ENCODE results near the gene NRXN3.

NRXN3 gene

GRCh38 chr14:79369359-79370332 is 1199.5 kb downstream of the NRXN3 start:
- Histone ChIP-seq H3K4me3 (ENCODE audit: control insufficient read depth in 1 of 7, extremely low read depth in 1 of 7, insufficient read depth in 4 of 7, low read depth in 2 of 7, low read length in 6 of 7) (no peak overlapping the region), H3K9me3 (ENCODE audit: control extremely low read depth in 1 of 5, control insufficient read depth in 4 of 5, insufficient read depth in 2 of 5, low read depth in 1 of 5, low read length in 4 of 5) (no peaks in the 10 kb centered on the region), H3K27me3 (replicated peaks in 2 of 5; ENCODE audit: control insufficient read depth in 4 of 5, insufficient read depth in 5 of 5, low read length in 4 of 5) (no peaks in the 10 kb centered on the region), H3K27ac (ENCODE audit: insufficient read depth in 1 of 2, low read depth in 1 of 2, low read length in 2 of 2, poor library complexity in 1 of 2, severe bottlenecking in 2 of 2) (no peak overlapping the region), H3K4me1 (ENCODE audit: control extremely low read depth in 1 of 4, control insufficient read depth in 4 of 4, insufficient read depth in 4 of 4, low read length in 3 of 4) (no peaks in the 10 kb centered on the region), H3K36me3 (ENCODE audit: control insufficient read depth in 4 of 4, insufficient read depth in 4 of 4, low read length in 3 of 4) (no peaks in the 10 kb centered on the region)
- WGBS (ENCODE audit: insufficient coverage), result 80% methylated on average over 4 of the region's 10 CpGs
- no peak for DNase-seq
- CTCF ChIA-PET, result no interaction called here
- POLR2A ChIA-PET, result no interaction called here

- WGBS (ENCODE audit: insufficient coverage), result 100% methylated on average over 1 of the region's 1 CpG
- H3K36me3 ChIP-seq (ENCODE audit: control insufficient read depth in 4 of 4, insufficient read depth in 4 of 4, low read length in 3 of 4), result no peaks in the 10 kb centered on the region
- no peaks in the 10 kb centered on the region for H3K9me3 ChIP-seq (ENCODE audit: control extremely low read depth in 1 of 5, control insufficient read depth in 4 of 5, insufficient read depth in 2 of 5, low read depth in 1 of 5, low read length in 4 of 5)
- DNase-seq, result no peak
- no peak overlapping the region for H3K4me3 ChIP-seq (ENCODE audit: control insufficient read depth in 1 of 7, extremely low read depth in 1 of 7, insufficient read depth in 4 of 7, low read depth in 2 of 7, low read length in 6 of 7)
- POLR2A ChIA-PET, result no interaction called here
- H3K27ac ChIP-seq (ENCODE audit: insufficient read depth in 1 of 2, low read depth in 1 of 2, low read length in 2 of 2, poor library complexity in 1 of 2, severe bottlenecking in 2 of 2), result no peak overlapping the region
- CTCF ChIA-PET, result no interaction called here
- H3K4me1 ChIP-seq (ENCODE audit: control extremely low read depth in 1 of 4, control insufficient read depth in 4 of 4, insufficient read depth in 4 of 4, low read length in 3 of 4), result no peaks in the 10 kb centered on the region
- H3K27me3 ChIP-seq (replicated peaks in 2 of 5; ENCODE audit: control insufficient read depth in 4 of 5, insufficient read depth in 5 of 5, low read length in 4 of 5), result no peaks in the 10 kb centered on the region
These were observed 1200.8 kb downstream of the NRXN3 start for GRCh38 chr14:79370969-79371368.

GRCh38 chr14:79373451-79373850 is 1203.3 kb downstream of the NRXN3 start:
- CTCF ChIA-PET, result no interaction called here
- H3K9me3 ChIP-seq (ENCODE audit: control extremely low read depth in 1 of 5, control insufficient read depth in 4 of 5, insufficient read depth in 2 of 5, low read depth in 1 of 5, low read length in 4 of 5), result no peaks in the 10 kb centered on the region
- POLR2A ChIA-PET, result no interaction called here
- no peaks in the 10 kb centered on the region for H3K4me1 ChIP-seq (ENCODE audit: control extremely low read depth in 1 of 4, control insufficient read depth in 4 of 4, insufficient read depth in 4 of 4, low read length in 3 of 4)
- no peak overlapping the region for H3K27ac ChIP-seq (ENCODE audit: insufficient read depth in 1 of 2, low read depth in 1 of 2, low read length in 2 of 2, poor library complexity in 1 of 2, severe bottlenecking in 2 of 2)
- no peaks in the 10 kb centered on the region for H3K27me3 ChIP-seq (replicated peaks in 2 of 5; ENCODE audit: control insufficient read depth in 4 of 5, insufficient read depth in 5 of 5, low read length in 4 of 5)
- H3K36me3 ChIP-seq (ENCODE audit: control insufficient read depth in 4 of 4, insufficient read depth in 4 of 4, low read length in 3 of 4), result no peaks in the 10 kb centered on the region
- DNase-seq, result no peak
- no peak overlapping the region for H3K4me3 ChIP-seq (ENCODE audit: control insufficient read depth in 1 of 7, extremely low read depth in 1 of 7, insufficient read depth in 4 of 7, low read depth in 2 of 7, low read length in 6 of 7)
- WGBS (ENCODE audit: insufficient coverage), result no CpG with 5 or more reads among the region's 6 CpGs

- WGBS (ENCODE audit: insufficient coverage), result 100% methylated on average over 1 of the region's 7 CpGs
- no peaks in the 10 kb centered on the region for H3K9me3 ChIP-seq (ENCODE audit: control extremely low read depth in 1 of 5, control insufficient read depth in 4 of 5, insufficient read depth in 2 of 5, low read depth in 1 of 5, low read length in 4 of 5)
- DNase-seq, result no peak
- no peaks in the 10 kb centered on the region for H3K4me1 ChIP-seq (ENCODE audit: control extremely low read depth in 1 of 4, control insufficient read depth in 4 of 4, insufficient read depth in 4 of 4, low read length in 3 of 4)
- H3K4me3 ChIP-seq (ENCODE audit: control insufficient read depth in 1 of 7, extremely low read depth in 1 of 7, insufficient read depth in 4 of 7, low read depth in 2 of 7, low read length in 6 of 7), result no peak overlapping the region
- no peaks in the 10 kb centered on the region for H3K27me3 ChIP-seq (replicated peaks in 2 of 5; ENCODE audit: control insufficient read depth in 4 of 5, insufficient read depth in 5 of 5, low read length in 4 of 5)
- POLR2A ChIA-PET, result no interaction called here
- CTCF ChIA-PET, result no interaction called here
- no peaks in the 10 kb centered on the region for H3K36me3 ChIP-seq (ENCODE audit: control insufficient read depth in 4 of 4, insufficient read depth in 4 of 4, low read length in 3 of 4)
- H3K27ac ChIP-seq (ENCODE audit: insufficient read depth in 1 of 2, low read depth in 1 of 2, low read length in 2 of 2, poor library complexity in 1 of 2, severe bottlenecking in 2 of 2), result no peak overlapping the region
These were observed 1205.2 kb downstream of the NRXN3 start for GRCh38 chr14:79375356-79375755.

GRCh38 chr14:79376557-79376956 is 1206.4 kb downstream of the NRXN3 start:
- ChIA-PET POLR2A (no interaction called here), CTCF (interaction anchor here (1.2 kb wide), 1 partner anchor 18 kb away, joined by 3 read pairs; no protein-coding TSS in a partner anchor)
- Histone ChIP-seq H3K4me3 (ENCODE audit: control insufficient read depth in 1 of 7, extremely low read depth in 1 of 7, insufficient read depth in 4 of 7, low read depth in 2 of 7, low read length in 6 of 7) (no peak overlapping the region), H3K36me3 (ENCODE audit: control insufficient read depth in 4 of 4, insufficient read depth in 4 of 4, low read length in 3 of 4) (no peaks in the 10 kb centered on the region), H3K4me1 (ENCODE audit: control extremely low read depth in 1 of 4, control insufficient read depth in 4 of 4, insufficient read depth in 4 of 4, low read length in 3 of 4) (no peaks in the 10 kb centered on the region), H3K27ac (ENCODE audit: insufficient read depth in 1 of 2, low read depth in 1 of 2, low read length in 2 of 2, poor library complexity in 1 of 2, severe bottlenecking in 2 of 2) (no peak overlapping the region), H3K27me3 (replicated peaks in 2 of 5; ENCODE audit: control insufficient read depth in 4 of 5, insufficient read depth in 5 of 5, low read length in 4 of 5) (no peaks in the 10 kb centered on the region), H3K9me3 (ENCODE audit: control extremely low read depth in 1 of 5, control insufficient read depth in 4 of 5, insufficient read depth in 2 of 5, low read depth in 1 of 5, low read length in 4 of 5) (no peaks in the 10 kb centered on the region)
- DNase-seq, result no peak
- WGBS (ENCODE audit: insufficient coverage), result no CpG with 5 or more reads among the region's 1 CpG

GRCh38 chr14:79378020-79378419 is 1207.8 kb downstream of the NRXN3 start:
- Histone ChIP-seq H3K4me3 (ENCODE audit: control insufficient read depth in 1 of 7, extremely low read depth in 1 of 7, insufficient read depth in 4 of 7, low read depth in 2 of 7, low read length in 6 of 7) (no peak overlapping the region), H3K27me3 (replicated peaks in 2 of 5; ENCODE audit: control insufficient read depth in 4 of 5, insufficient read depth in 5 of 5, low read length in 4 of 5) (no peaks in the 10 kb centered on the region), H3K4me1 (ENCODE audit: control extremely low read depth in 1 of 4, control insufficient read depth in 4 of 4, insufficient read depth in 4 of 4, low read length in 3 of 4) (no peaks in the 10 kb centered on the region), H3K9me3 (ENCODE audit: control extremely low read depth in 1 of 5, control insufficient read depth in 4 of 5, insufficient read depth in 2 of 5, low read depth in 1 of 5, low read length in 4 of 5) (no peaks in the 10 kb centered on the region), H3K36me3 (ENCODE audit: control insufficient read depth in 4 of 4, insufficient read depth in 4 of 4, low read length in 3 of 4) (no peaks in the 10 kb centered on the region), H3K27ac (ENCODE audit: insufficient read depth in 1 of 2, low read depth in 1 of 2, low read length in 2 of 2, poor library complexity in 1 of 2, severe bottlenecking in 2 of 2) (no peak overlapping the region)
- ChIA-PET CTCF (no interaction called here), POLR2A (no interaction called here)
- 44% methylated on average over 2 of the region's 2 CpGs for WGBS (ENCODE audit: insufficient coverage)
- DNase-seq, result no peak

- DNase-seq, result no peak
- H3K4me3 ChIP-seq (ENCODE audit: control insufficient read depth in 1 of 7, extremely low read depth in 1 of 7, insufficient read depth in 4 of 7, low read depth in 2 of 7, low read length in 6 of 7), result no peak overlapping the region
- no peaks in the 10 kb centered on the region for H3K4me1 ChIP-seq (ENCODE audit: control extremely low read depth in 1 of 4, control insufficient read depth in 4 of 4, insufficient read depth in 4 of 4, low read length in 3 of 4)
- no peaks in the 10 kb centered on the region for H3K27me3 ChIP-seq (replicated peaks in 2 of 5; ENCODE audit: control insufficient read depth in 4 of 5, insufficient read depth in 5 of 5, low read length in 4 of 5)
- H3K27ac ChIP-seq (ENCODE audit: insufficient read depth in 1 of 2, low read depth in 1 of 2, low read length in 2 of 2, poor library complexity in 1 of 2, severe bottlenecking in 2 of 2), result no peak overlapping the region
- POLR2A ChIA-PET, result no interaction called here
- H3K36me3 ChIP-seq (ENCODE audit: control insufficient read depth in 4 of 4, insufficient read depth in 4 of 4, low read length in 3 of 4), result no peaks in the 10 kb centered on the region
- 100% methylated on average over 4 of the region's 5 CpGs for WGBS (ENCODE audit: insufficient coverage)
- CTCF ChIA-PET, result no interaction called here
- H3K9me3 ChIP-seq (ENCODE audit: control extremely low read depth in 1 of 5, control insufficient read depth in 4 of 5, insufficient read depth in 2 of 5, low read depth in 1 of 5, low read length in 4 of 5), result no peaks in the 10 kb centered on the region
These were observed 1209.1 kb downstream of the NRXN3 start for GRCh38 chr14:79379266-79379665.

Measured in common myeloid progenitor, CD34-positive (primary cell).